22Rv1 (cell line): ENCODE results near the gene IFI27.

Experiments
- ZFX ChIP-seq: fragments of 450-650 bp; IDR thresholded peaks from 2 replicates; pipeline ENCODE4 v1.6.1; 2017; ENCODE audit warnings: antibody characterized with exemption, borderline replicate concordance
- TF ChIP-seq, protein P1 (sequence below): fragments of 450-650 bp; IDR thresholded peaks from 2 replicates; pipeline ENCODE4 v1.5.1; 2017; ENCODE audit warnings: mild to moderate bottlenecking

- TF ChIP-seq, protein P1, sequence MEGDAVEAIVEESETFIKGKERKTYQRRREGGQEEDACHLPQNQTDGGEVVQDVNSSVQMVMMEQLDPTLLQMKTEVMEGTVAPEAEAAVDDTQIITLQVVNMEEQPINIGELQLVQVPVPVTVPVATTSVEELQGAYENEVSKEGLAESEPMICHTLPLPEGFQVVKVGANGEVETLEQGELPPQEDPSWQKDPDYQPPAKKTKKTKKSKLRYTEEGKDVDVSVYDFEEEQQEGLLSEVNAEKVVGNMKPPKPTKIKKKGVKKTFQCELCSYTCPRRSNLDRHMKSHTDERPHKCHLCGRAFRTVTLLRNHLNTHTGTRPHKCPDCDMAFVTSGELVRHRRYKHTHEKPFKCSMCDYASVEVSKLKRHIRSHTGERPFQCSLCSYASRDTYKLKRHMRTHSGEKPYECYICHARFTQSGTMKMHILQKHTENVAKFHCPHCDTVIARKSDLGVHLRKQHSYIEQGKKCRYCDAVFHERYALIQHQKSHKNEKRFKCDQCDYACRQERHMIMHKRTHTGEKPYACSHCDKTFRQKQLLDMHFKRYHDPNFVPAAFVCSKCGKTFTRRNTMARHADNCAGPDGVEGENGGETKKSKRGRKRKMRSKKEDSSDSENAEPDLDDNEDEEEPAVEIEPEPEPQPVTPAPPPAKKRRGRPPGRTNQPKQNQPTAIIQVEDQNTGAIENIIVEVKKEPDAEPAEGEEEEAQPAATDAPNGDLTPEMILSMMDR, result no peak
- no peak for TF ChIP-seq ZFX
These were observed 36.0 kb upstream of the IFI27 start for GRCh38 chr14:94074534-94074933.
